GM12891 (cell line): ENCODE data around the gene SLC39A7.

Experiments
- PAX5 ChIP-seq: IDR thresholded peaks from 2 replicates; pipeline ENCODE4 v1.6.1; 2011; ENCODE audit warnings: low read length, moderate library complexity, mild to moderate bottlenecking; ENCODE audit not compliant: insufficient read depth, severe bottlenecking
- POLR2A ChIP-seq: IDR thresholded peaks from 2 replicates; pipeline ENCODE4 v1.6.1; 2011; ENCODE audit warnings: low read depth, low read length, control low read depth
- POLR2AphosphoS5 ChIP-seq: IDR thresholded peaks from 2 replicates; pipeline ENCODE4 v1.6.1; 2011; ENCODE audit warnings: low read depth, low read length, control low read depth
- POU2F2 ChIP-seq: IDR thresholded peaks from 2 replicates; pipeline ENCODE4 v1.6.1; 2011; ENCODE audit warnings: low read depth, mild to moderate bottlenecking, control low read depth, low read length, moderate library complexity
- SPI1 ChIP-seq: IDR thresholded peaks from 2 replicates; pipeline ENCODE4 v1.6.1; 2011; ENCODE audit warnings: low read depth, low read length, control low read depth
- TAF1 ChIP-seq: IDR thresholded peaks from 2 replicates; pipeline ENCODE4 v1.6.1; 2011; ENCODE audit warnings: low read depth, low read length, control low read depth

DNA sequence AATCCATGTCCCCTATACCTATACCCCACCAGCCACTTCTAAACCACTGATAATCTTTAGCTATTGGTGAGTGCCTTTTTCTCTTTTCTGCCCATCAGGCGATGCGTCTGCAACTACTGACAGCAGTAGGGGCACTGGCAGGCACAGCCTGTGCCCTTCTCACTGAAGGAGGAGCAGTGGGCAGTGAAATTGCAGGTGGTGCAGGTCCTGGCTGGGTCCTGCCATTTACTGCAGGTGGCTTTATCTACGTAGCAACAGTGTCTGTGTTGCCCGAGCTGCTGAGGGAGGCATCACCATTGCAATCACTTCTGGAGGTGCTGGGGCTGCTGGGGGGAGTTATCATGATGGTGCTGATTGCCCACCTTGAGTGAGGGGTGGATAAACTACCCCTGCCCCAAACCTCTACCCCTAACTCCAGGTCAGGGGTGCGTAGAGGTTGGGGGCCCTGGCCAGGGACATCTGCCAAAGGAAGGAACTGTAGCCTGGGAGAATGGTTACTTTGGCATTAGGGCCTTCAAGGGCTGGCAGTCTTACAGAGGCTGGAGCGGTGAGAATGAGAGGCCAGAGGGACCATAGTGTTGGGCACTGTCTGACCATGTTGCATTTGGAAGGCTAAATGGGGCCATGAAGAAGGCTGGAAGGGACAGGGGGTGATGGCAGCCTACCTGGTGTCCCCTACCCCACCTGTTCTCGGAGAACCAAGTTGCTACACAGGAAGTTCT lies 2.9 kb downstream of the SLC39A7 start:
- TF ChIP-seq POLR2A (no peak), POU2F2 (no peak), POLR2AphosphoS5 (no peak), TAF1 (no peak), SPI1 (no peak), PAX5 (no peak)
